PC-9 (cell line): ENCODE data around the gene YIPF7.

Experiments
- CTCF ChIP-seq: fragments of 200-600 bp; sonication (generic); conservative IDR thresholded peaks from 2 replicates; pipeline ENCODE4 v1.6.1; 2017; ENCODE audit warnings: mixed run types, antibody characterized with exemption, mild to moderate bottlenecking, moderate library complexity
- EZH2 ChIP-seq: fragments of 200-600 bp; sonication (generic); IDR thresholded peaks from 2 replicates; pipeline ENCODE4 v1.8.0; 2017; ENCODE audit warnings: antibody characterized with exemption, low read depth

GRCh38 chr4:44616621-44617020, 34.8 kb downstream of the YIPF7 start:
- TF ChIP-seq CTCF = no peak
- no peak for TF ChIP-seq EZH2
